NB4 (cell line): ENCODE data around the gene PFKFB3.

Experiments used
- DNase-seq: peaks from one replicate; pipeline ENCODE4 v3.0.0; 2010; ENCODE audit warnings: low read depth
- H3K4me3 ChIP-seq: one replicate; pipeline ENCODE4 v1.5.1; 2011; ENCODE audit warnings: mild to moderate bottlenecking, low read depth, low read length, moderate library complexity
- MYC ChIP-seq: IDR thresholded peaks from 2 replicates; pipeline ENCODE4 v1.6.1; 2011; ENCODE audit warnings: low read depth, low read length
- POLR2A ChIP-seq: IDR thresholded peaks from 2 replicates; pipeline ENCODE4 v1.6.1; 2011; ENCODE audit warnings: mild to moderate bottlenecking; ENCODE audit not compliant: insufficient read length; ENCODE audit errors: extremely low read depth
- TF ChIP-seq, protein P1 (sequence below): IDR thresholded peaks from 2 replicates; pipeline ENCODE4 v1.6.1; 2011; ENCODE audit warnings: low read depth, low read length
- TF ChIP-seq, protein P2 (sequence below): IDR thresholded peaks from one replicate; pipeline ENCODE4 v1.5.1; 2012; ENCODE audit warnings: low read depth, low read length

Gene PFKFB3

GRCh38 chr10:6214612-6215011 is 11.9 kb downstream of the PFKFB3 start:
- no peak for DNase-seq
- H3K4me3 ChIP-seq, result no peak overlapping the region
- TF ChIP-seq POLR2A, result no peak
- TF ChIP-seq, protein P1, sequence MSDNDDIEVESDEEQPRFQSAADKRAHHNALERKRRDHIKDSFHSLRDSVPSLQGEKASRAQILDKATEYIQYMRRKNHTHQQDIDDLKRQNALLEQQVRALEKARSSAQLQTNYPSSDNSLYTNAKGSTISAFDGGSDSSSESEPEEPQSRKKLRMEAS, result no peak
- TF ChIP-seq, protein P2, sequence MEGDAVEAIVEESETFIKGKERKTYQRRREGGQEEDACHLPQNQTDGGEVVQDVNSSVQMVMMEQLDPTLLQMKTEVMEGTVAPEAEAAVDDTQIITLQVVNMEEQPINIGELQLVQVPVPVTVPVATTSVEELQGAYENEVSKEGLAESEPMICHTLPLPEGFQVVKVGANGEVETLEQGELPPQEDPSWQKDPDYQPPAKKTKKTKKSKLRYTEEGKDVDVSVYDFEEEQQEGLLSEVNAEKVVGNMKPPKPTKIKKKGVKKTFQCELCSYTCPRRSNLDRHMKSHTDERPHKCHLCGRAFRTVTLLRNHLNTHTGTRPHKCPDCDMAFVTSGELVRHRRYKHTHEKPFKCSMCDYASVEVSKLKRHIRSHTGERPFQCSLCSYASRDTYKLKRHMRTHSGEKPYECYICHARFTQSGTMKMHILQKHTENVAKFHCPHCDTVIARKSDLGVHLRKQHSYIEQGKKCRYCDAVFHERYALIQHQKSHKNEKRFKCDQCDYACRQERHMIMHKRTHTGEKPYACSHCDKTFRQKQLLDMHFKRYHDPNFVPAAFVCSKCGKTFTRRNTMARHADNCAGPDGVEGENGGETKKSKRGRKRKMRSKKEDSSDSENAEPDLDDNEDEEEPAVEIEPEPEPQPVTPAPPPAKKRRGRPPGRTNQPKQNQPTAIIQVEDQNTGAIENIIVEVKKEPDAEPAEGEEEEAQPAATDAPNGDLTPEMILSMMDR, result no peak
- TF ChIP-seq MYC, result no peak

DNA sequence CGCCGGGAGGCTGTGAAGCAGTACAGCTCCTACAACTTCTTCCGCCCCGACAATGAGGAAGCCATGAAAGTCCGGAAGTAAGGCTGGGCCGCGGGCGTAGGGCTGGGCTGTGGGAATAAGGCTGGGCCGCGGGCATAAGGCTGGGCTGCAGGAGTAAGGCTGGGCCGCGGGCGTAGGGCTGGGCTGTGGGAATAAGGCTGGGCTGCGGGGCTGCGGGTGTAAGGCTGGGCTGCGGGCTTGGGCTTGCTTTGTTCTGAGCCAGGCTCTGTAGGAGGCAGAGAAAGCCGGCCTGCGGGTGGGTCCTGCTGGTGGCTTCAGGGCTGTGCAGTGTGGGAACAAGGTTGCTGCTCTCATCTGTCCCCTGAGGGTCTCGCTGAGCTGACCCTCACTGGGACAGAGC is 12.5 kb downstream of the PFKFB3 start:
- H3K4me3 ChIP-seq, result no peak overlapping the region
- no peak for DNase-seq
- TF ChIP-seq MYC (no peak), POLR2A (no peak)
- TF ChIP-seq, protein P2, result no peak
- TF ChIP-seq, protein P1, result no peak

DNA sequence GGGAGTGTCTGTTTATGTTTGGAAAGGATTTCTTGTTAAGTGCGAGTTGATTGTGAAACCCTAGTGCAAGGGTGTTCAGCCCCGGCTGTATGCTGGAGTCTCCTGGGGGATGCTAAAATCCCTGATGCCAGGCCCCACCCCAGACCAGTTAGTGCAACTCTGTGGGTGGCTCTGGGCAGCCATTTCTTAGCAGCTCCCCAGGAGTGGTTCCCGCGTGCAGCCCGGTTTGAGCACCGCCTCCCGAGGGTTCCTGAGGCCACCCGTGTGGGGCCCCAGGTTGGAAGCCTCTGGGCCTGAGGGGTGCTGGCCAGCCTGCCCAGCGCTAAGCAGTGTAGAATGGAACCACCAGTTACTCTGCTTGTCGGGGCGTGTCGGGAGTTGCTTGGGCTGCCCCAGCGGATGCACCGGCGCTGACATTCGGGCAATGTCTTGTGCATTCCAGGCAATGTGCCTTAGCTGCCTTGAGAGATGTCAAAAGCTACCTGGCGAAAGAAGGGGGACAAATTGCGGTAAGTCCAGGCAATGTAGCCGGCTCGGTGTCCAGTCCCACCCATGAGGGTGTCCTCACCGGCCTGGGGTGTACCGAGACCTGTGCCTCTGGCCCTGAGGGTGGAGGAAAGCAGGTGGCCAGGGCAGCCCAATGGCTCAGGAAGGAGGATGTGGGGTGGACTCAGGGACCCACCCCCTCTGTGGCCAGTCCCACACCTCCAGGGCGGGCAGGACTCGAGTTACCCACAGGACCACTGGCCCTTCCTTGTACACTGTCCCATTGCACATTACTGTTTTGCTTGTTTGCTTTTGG is 13.2 kb downstream of the PFKFB3 start:
- no peak for DNase-seq
- no peak for TF ChIP-seq POLR2A
- TF ChIP-seq, protein P2, result no peak
- TF ChIP-seq, protein P1, result no peak
- TF ChIP-seq MYC, result no peak
- no peak overlapping the region for H3K4me3 ChIP-seq

DNA sequence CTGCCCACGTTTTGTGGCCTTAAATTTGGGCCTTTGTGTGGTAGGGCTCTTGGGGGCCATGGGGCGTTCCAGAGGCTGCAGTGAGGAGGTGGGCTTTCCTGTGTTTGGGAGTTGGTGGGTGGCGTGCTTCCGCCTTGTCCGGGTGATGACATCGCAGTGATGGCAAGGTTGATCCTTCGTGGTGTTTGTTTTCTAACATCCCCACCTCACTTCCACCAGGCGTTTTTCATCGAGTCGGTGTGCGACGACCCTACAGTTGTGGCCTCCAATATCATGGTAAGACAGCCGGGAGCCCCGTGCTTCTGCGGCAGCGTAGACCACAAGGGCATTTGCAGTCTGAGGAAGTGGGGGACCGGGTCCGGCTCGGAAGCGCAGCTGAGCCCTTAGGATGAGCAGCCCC is 14.2 kb downstream of the PFKFB3 start:
- H3K4me3 ChIP-seq, result no peak overlapping the region
- no peak for TF ChIP-seq MYC
- TF ChIP-seq, protein P1, result no peak
- no peak for TF ChIP-seq POLR2A
- TF ChIP-seq, protein P2, result no peak
- DNase-seq, result no peak

DNA sequence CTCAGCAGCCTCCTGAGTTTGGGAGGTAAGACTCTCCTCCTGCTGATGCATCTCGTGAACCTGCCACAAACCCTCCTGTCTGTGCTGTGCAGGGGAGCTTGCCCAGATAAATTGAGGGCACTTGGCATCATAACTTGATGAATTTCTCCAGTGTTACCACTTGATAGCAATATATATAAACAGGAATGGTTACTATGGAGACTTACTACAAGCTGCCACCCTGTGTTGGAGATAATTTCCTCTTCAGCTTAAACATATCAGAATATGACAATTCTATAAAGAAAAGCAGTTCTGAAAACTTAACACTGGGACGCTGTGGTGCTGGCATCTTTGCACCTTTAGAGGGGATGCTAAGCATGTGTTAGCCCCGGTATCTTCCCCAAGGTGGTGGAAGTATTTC is 14.9 kb downstream of the PFKFB3 start:
- H3K4me3 ChIP-seq, result no peak overlapping the region
- TF ChIP-seq, protein P1, result no peak
- TF ChIP-seq, protein P2, result no peak
- TF ChIP-seq MYC (no peak), POLR2A (no peak)
- no peak for DNase-seq
